Erythroblast (primary cell): ENCODE results near the gene ATP6V1G1.

Experiments used
- DNase-seq, 2 experiments: peaks; one replicate each; lab custom pipeline; 2025; lab: John Stamatoyannopoulos, UW
- GATA1 ChIP-seq: IDR thresholded peaks from 2 replicates; pipeline ENCODE4 v1.6.1; 2011; ENCODE audit warnings: low read depth, mild to moderate bottlenecking, control low read depth, low read length, moderate library complexity
- POLR2A ChIP-seq: IDR thresholded peaks from 2 replicates; pipeline ENCODE4 v1.6.1; 2011; ENCODE audit warnings: mild to moderate bottlenecking, low read length

ATP6V1G1 gene, protein sequence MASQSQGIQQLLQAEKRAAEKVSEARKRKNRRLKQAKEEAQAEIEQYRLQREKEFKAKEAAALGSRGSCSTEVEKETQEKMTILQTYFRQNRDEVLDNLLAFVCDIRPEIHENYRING

DNA sequence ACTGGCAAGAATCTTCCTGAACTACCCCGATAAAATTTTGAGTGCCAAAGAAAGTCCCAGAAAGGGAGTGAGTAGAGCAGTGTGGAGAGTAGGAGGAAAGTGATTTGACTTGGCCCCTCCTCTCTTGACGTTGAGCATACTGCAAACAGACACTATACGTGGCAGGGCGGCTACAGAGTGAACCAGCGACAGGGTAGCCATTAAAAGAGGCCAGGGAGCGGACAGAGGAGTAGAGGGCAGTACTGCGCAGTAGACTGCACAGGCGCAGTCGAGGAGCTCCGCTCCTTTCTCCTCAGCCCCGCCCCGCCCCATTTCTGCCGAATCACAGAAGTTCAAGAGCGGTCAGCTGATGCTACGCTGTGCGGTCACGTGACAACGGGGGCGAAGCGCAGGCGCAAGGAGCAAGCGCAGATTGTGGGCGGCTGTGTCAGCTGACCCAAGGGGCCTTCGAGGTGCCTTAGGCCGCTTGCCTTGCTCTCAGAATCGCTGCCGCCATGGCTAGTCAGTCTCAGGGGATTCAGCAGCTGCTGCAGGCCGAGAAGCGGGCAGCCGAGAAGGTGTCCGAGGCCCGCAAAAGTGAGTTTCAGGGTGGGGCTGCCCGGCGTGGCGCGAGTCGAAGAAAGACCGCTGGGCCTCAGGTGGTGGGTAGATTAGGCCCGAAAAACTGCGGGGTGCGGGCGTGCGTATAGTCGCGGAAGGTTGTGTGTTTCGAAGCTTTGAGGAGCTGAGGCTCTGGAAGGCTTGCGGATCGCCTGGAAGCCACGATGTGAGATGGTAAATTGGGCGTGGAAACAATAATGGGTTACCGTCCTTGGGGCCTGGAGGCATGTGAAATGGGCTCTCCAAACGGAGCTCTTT, at the start of gene ATP6V1G1:
Gene ATP6V1G1 (plus strand): TSS at position 425 of the 858 bp plus-strand sequence. CDS start 70 bp downstream, at position 495.
- TF ChIP-seq GATA1 (no peak), POLR2A (peak; percentile 97)
- peak; percentile 99 for DNase-seq

DNA sequence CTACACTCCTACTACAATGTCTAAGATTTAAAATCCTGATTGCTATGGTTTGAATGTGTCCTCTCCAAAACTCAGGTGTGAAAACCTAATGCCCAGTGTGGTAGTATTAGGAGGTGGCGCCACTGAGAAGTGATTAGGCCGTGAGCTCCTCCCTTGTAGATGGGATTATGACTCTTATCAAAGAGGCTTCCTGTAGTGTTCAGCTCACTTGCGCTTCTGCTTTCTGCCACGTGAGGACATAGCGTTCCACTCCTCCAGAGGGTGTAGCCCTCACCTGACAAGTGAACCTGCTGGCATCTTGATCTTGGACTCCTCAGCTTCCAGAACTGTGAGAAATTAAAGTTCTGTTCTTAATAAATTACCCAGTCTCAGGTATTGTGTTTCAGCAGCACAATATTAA, 49.3 kb upstream of the ATP6V1G1 start:
- DNase-seq: peak in 1 of 2 experiments; percentile 9
- TF ChIP-seq POLR2A (no peak), GATA1 (no peak)

DNA sequence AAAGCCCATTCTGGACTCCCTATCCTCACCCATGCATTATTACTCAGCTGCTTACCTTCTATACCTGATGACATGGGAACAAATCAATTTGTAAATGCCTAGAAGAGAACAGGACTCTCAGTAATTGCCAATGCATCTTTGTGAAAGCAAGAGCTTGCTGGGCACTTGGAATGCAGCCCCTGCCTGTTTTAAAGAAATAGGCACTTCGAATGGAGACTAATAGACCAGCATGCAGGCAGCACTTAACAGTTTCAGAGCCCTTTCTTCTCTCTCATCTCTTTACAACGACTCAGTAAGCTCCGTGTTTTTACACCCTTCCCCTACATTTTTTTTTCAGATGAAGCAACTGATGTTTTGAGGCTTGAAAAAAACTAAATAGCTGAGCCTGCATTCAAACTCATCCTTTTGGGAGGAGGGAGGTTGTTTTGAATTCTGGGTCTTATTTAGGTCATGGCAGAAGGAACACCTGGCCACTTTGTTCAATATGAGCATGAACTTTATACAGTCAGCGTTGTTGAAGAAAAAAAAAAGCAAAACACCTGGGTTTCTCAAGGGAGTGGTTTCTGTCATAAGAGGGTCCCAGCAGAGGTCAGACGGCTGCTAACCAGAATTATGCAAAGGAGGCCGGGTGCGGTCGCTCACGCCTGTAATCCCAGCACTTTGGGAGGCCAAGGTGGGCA, 47.7 kb upstream of the ATP6V1G1 start:
- no peak for TF ChIP-seq POLR2A
- no peak for TF ChIP-seq GATA1
- no peak for DNase-seq

DNA sequence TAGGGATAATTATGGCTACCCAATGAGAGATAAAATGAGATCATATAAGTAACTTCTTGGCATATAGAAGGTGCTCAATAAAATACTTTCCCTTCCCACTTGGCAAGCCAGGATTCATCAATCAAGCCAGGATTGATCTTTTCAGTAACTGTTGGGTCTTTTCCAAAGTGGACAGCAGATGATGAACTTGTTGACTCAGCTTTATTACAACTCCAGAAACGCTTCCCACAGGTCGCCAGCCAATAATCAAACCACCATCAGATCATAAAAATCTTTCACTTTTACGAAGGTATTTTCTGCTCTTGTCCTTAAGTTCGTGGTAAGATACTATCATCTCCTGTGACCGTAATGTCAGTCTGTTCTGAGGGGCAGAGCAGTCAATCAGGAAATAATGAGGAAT, 42.5 kb upstream of the ATP6V1G1 start:
- no peak for DNase-seq
- TF ChIP-seq GATA1 (no peak), POLR2A (no peak)

DNA sequence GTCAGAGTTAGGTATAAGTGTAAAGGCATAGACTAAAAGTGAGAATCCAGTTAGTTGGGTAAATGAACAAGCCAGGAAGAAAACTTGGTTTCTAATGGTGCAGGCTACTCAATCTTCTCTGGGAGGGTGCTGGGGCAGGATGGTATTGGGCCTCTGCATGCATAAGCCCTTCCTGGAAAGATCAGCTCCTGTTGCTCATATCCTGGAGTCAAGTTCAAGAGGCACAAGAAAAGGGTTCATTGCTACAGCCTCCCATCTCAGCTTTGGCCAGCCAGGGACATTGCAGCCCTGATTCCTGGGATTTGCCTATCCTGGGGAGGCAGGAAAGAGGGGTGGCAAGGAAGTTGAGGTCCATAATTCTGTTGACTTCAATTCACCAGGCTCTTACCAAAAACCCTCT, 40.7 kb upstream of the ATP6V1G1 start:
- no peak for TF ChIP-seq GATA1
- no peak for TF ChIP-seq POLR2A
- no peak for DNase-seq

DNA sequence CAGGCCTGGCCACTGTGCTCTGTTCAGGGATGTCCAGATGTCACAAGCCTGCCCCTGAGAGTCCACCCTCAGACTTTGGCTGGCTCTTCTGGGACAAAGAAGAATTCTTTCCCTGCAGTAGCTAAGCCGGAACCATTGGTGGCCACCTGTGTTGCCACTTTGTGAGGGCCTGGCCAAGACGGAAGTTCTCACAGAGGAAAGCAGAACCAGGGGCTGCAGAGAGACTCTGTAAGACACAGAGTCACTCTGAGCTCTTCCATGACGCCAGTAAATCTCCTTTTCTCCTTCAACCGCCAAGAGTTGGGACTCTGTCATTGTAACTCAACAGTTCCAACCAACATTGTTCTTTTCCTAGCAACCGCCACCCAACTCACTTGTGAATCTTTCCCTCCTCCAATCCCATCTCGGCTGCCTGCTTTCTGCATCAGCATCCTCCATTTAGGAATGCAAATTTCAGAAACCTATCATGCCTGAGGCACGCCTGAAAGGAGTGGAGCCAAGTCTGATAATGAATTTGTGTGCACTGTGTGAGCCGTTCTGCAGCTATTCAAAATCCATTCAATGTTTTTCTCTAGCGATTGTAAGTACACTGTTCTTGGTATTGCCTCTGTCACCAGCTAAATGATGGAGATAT, 37.8 kb upstream of the ATP6V1G1 start:
- TF ChIP-seq GATA1 (no peak), POLR2A (no peak)
- no peak for DNase-seq

DNA sequence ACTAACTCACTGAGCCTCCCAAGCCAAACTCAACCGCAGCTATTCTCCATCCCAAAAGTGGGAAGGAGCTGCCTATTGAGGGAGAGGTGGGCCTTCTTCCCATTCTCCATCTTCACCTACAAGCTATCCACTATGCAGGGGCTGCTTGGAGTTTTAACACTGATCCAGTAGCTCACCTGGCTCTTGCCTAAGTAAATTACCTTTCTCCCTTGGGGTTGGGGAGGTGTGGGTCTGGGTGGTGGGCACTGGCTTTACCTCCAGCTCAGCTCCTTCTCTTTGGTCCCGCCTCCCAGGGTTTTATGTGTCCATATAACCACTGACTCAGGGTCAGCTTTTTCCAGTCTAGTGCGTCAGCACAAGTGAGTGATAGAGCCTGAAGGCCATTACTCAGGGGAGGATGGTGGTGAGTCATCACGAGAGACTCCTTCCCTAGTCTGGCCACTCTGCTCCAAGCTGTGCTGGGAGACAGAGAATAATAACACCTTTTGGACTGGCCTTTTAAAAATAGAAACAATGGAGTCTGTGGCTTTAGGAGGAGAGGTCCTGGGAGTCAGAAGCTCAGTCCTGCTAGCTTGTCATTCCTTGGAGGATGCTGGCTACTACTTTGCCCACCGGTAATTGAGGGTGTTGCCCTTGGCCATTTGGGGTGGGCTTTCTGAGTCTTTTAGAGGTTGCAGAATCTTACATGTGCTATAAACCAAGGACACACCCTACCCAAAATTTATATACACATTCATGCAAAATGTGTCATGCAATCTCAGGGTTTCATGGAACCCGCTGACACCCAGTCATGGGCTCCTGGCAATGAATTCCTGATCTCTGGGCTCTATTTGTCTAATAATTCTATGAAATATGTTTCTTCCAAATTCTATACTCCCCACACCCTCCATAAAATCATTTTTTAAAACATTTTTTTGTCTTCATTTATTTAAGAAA, 35.6 kb upstream of the ATP6V1G1 start:
- DNase-seq: peak in 1 of 2 experiments; percentile 40
- no peak for TF ChIP-seq GATA1
- TF ChIP-seq POLR2A: no peak

DNA sequence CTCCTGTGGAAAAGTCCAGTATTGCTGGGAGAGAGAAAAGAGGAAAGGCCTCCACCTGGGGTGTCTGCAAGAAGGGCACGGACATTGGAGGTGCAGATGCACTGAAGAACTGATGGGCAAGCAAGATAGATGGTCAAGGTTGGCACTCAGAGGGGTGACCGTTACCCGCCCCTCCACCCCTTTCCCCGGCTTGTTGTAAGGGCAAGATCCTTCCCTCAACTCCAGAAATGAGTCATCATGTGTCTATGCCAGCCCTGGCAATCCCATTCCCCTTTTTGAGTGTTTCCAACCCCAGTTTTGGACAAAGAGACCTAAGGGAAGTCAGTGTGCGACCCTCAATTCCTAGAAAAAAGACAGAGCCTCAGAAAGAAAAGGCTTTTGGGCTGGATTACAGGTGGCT, 34.9 kb upstream of the ATP6V1G1 start:
- no peak for DNase-seq
- TF ChIP-seq POLR2A (no peak), GATA1 (no peak)

DNA sequence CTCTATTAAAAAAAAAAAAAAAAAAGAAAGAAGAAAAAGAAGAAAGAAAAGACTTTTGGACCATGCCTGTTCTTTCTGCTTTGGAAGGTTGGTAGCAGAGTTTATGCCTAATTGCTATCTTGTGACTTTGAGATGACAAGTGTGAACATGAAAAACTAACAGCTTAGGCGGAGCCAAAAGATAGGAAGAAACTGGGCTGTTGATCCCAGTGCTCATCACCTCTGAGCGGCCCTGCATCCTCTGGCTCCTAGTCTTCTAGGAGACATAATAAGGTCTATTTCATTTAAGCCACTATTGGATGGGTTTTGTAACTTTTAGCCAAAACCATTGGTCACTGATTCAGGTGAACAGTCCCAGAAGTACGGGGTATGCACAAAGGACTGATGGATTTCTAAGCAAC, 34.4 kb upstream of the ATP6V1G1 start:
- no peak for DNase-seq
- no peak for TF ChIP-seq POLR2A
- no peak for TF ChIP-seq GATA1

DNA sequence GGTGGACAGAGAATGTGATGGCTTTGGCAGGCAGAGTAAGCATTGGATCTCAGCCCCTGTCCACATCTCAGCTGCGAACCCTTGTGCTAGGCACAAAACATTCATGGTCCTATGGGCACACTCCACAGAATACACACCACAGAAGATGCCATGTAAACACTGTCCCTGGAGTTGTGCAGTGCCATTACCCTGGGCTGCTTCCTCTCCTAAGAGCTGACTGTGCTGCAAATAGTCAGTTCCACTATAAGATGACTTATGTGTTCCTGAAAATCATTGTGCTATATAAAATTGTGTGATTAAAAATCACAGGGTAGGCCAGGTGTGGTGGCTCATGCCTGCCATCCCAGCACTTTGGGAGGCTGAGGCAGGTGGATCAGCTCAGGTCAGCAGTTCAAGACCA, 31.9 kb upstream of the ATP6V1G1 start:
- TF ChIP-seq GATA1: no peak
- no peak for TF ChIP-seq POLR2A
- no peak for DNase-seq

DNA sequence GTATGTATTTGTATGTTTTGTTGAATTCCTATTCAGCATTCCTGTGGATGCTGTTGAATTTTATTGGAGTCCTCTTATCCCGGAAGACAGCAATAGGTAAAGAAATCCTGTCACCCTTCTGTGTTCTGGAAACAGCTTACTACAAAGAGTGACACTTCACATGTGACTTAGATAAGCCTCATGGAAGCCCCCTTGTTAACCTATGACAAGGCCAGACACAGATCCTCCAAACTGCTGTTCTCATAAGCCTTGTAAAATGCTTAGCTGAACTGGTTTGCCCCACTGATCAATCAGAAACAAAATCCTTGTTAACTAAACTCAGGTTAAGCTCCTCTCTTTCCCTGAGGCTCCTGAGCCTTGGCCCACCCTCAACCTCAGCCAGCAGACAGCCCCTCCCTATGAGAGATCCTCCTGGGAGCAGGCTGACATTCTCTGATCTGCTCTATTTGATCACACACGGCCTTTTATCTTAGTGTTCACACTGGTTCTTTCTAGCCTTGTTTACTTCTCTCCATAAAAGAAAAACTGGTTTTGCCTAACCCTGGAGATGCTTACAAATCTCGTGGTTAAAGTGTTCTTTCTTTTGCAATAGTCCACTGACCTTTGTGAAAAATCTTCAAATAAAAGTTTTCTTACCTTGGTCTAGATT, 29.4 kb upstream of the ATP6V1G1 start:
- TF ChIP-seq GATA1 (no peak), POLR2A (no peak)
- DNase-seq: no peak

DNA sequence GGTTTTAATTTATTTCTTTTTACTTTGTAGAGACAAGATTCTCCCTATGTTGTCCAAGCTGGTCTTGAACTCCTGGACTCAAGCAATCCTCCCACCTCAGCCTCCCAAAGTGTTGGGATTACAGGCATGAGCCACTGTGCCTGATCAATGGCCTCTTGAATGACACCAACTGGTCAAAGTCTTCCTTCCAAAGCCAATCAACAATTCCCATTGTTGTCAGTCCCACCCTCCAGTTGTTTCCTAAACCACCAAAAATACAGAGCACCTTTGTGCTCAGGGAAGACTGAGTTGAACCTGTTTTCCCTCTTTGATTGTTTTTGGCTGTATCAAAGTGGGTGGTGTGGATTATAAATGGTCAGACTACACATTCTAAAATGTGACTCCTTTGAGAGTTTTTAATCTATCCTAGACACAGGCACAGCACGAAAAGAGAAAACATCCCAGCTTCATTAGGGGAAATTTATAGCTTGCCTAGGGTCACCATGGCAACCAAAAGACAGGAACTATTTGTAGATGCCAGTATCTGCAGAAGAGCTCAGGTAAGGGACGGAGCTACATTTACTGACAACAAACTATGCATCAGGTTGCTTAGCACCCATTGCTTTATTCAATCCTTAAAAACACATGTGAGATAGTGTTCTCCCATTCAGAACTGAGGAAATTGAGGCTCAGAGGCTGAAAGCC, 27.6 kb upstream of the ATP6V1G1 start:
- TF ChIP-seq GATA1 (no peak), POLR2A (no peak)
- DNase-seq: no peak

DNA sequence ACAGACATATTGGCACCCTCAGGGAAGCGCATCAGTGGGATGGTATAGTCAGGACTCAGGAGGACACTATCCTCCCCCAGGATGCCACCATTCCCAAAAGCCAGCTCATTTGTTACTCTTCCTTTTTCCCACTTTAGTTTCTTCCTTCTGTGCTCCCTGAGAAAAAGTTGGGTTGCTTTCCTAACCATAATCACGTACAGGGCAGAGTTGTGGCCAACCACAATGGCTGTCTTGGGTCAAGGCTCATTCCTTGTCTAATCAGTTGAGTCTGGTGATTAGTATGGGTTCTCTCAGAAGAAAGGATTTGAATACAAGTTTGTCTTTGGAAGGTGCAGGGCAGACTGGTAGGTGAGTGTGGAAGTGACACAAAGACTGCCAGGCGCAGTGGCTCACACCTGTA, 26.6 kb upstream of the ATP6V1G1 start:
- no peak for DNase-seq
- TF ChIP-seq GATA1 (no peak), POLR2A (no peak)
